ENCODE results near the gene CACNA2D4.

- no peak for TF ChIP-seq POLR2A (IDR thresholded peaks at IDR 0.05; ENCODE audit: low read depth, low read length)
- TF ChIP-seq POLR2AphosphoS5 (IDR thresholded peaks at IDR 0.05; ENCODE audit: low read depth, low read length) = no peak
- TF ChIP-seq POU2F2 (IDR thresholded peaks at IDR 0.05; ENCODE audit: low read depth, low read length) = no peak
- TF ChIP-seq SPI1 (IDR thresholded peaks at IDR 0.05; ENCODE audit: low read depth, low read length) = peak; percentile 26; the same call in 1 of the 2 replicates
- no peak for TF ChIP-seq TAF1 (IDR thresholded peaks at IDR 0.05; ENCODE audit: low read depth, low read length)
- no peak for TF ChIP-seq PAX5 (IDR thresholded peaks at IDR 0.05; ENCODE audit: insufficient read depth, low read length, severe bottlenecking)
Observed at GRCh38 chr12:1804545-1805332, 113.7 kb downstream of the CACNA2D4 start.

Measured in GM12891 (cell line).